Testis (tissue), 2 donors: Measurements from ENCODE around the gene ALK.

Experiments
- POLR2A ChIP-seq: fragments of 450-650 bp; IDR thresholded peaks from one replicate; pipeline ENCODE4 v1.6.1; 2017; ENCODE audit warnings: antibody characterized with exemption, mild to moderate bottlenecking, moderate library complexity
- TF ChIP-seq, protein P1 (sequence below), 3 experiments: fragments of 450-650 bp in 2 of 3; fragments of 200-600 bp in 1 of 3; sonication (generic) in 1 of 3; IDR thresholded peaks; one replicate each; pipeline ENCODE4 v1.5.1; 2016 to 2019; ENCODE audit warnings: antibody characterized with exemption in 3 of 3, mild to moderate bottlenecking in 2 of 3, moderate library complexity in 1 of 3

DNA sequence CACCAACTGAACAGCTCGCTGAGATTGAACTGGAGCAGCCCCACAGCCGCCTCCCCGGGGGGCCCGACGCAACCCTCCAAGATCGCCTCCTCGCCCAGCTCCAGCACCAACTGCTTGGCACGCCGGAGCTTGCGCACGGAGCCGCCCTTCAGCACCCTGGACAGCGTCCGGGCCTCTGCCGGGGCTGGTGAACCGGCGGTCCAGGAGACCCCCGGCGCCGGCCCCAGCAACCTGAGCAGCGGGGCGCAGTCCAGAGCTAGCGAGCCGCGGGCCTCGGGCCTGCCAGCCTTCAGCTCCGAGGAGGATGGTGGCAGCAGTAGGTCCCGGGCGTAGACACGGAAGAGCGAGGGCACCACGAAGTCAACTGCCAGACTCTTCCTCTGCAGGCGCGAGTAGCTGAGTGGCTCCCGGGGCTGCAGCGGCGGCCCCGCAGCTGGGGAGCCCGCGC, 1.2 kb downstream of the ALK start:
- no peak for TF ChIP-seq POLR2A
- TF ChIP-seq, protein P1, sequence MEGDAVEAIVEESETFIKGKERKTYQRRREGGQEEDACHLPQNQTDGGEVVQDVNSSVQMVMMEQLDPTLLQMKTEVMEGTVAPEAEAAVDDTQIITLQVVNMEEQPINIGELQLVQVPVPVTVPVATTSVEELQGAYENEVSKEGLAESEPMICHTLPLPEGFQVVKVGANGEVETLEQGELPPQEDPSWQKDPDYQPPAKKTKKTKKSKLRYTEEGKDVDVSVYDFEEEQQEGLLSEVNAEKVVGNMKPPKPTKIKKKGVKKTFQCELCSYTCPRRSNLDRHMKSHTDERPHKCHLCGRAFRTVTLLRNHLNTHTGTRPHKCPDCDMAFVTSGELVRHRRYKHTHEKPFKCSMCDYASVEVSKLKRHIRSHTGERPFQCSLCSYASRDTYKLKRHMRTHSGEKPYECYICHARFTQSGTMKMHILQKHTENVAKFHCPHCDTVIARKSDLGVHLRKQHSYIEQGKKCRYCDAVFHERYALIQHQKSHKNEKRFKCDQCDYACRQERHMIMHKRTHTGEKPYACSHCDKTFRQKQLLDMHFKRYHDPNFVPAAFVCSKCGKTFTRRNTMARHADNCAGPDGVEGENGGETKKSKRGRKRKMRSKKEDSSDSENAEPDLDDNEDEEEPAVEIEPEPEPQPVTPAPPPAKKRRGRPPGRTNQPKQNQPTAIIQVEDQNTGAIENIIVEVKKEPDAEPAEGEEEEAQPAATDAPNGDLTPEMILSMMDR (IDR thresholded peaks at IDR 0.05) = no peak
